ENCODE results near the gene BAK1.

DNA sequence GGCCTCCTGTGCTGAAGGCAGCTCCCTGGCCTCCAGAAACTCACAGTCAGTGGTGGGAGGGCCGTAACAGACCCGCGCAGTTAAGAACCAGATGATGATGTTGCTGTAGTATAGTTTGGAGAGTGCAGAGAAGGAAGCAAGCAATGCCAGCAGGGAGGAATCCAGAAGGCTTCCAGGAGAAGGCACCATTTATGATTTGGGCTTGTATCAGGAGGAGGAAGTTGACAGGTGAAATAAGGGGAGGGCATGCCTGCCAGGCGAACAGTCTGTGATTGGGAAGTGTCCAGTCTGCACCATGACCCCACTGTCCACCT, 13.3 kb upstream of the BAK1 start:
- TF ChIP-seq CTCF (IDR thresholded peaks at IDR 0.05) (no peak), POLR2AphosphoS5 (IDR thresholded peaks at IDR 0.05) (no peak)

Data from prostate gland (tissue), 2 donors.